AG04449 (cell line): ENCODE measurements around the gene PDE1C.

Experiments used
- CTCF ChIA-PET: fragments of 350-600 bp; formaldehyde crosslinking; extraction: SDS; loops from one replicate; lab custom pipeline; 2021; ENCODE audit warnings: antibody characterized with exemption; lab: Yijun Ruan, JAX
- POLR2A ChIA-PET: fragments of 400-600, 350-600 bp; formaldehyde crosslinking; extraction: SDS; loops from one replicate; lab custom pipeline; 2020; ENCODE audit warnings: antibody characterized with exemption, inconsistent platforms; lab: Yijun Ruan, JAX
- DNase-seq: peaks from one replicate; pipeline ENCODE4 v3.0.0-alpha.2; 2010; ENCODE audit warnings: low read depth, low spot score
- H3K4me3 ChIP-seq: 2 replicates; pipeline ENCODE4 v1.5.1; 2011; ENCODE audit warnings: low read depth, mild to moderate bottlenecking, control low read depth, low read length
- CTCF ChIP-seq: IDR thresholded peaks from one replicate; pipeline ENCODE4 v1.5.1; 2011; ENCODE audit warnings: mild to moderate bottlenecking, moderate library complexity, low read length, control low read depth, inconsistent platforms; ENCODE audit not compliant: insufficient read depth; ENCODE audit errors: missing control alignments

The PDE1C gene

DNA sequence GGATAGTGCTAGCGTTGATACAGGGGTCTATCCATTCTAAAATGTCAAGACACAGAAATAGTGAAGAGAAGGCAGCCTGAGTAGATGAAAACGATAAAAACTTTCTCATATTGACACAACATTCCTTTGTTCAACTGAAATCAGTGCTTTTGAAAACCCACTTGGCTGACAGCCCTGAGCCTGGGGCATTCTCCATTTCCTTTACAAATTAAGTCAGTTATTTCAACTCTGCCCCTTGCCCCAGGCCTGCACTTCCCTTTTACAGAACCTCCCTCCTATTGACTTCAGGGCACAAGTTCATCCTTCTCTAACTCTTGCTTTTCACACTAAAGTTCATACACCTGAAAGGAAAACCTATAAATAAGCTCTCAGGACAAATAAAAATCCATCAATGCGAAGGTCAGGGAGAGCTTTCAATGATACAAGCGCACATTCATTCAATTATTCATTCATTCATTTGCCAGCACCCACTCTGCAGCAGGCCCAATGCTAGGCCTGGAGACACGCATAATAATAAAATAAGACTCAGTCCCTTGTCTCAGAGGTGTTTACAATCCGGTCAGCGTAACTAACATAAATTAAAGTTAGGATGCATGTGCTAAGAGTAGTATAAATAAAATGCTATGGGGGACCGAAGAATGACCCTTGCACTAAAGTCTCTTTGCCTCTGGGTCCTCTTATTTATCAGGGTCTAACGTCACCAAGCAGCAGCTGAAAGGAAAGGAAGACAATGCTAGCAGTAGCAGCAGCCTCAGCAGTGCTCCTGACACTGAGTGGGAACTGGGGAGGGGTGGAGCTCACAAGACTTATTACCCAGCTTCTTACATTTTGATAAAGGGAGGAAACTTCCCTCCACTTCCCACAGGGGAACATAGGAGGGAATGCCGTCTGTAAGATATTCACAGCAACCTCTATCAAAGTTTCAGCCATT, 134.8 kb downstream of the PDE1C start:
- TF ChIP-seq CTCF, result no peak
- no peak for DNase-seq
- ChIA-PET CTCF (interaction anchor here (1.4 kb wide), 1 partner anchor 263 kb away, joined by 3 read pairs; no protein-coding TSS in a partner anchor), POLR2A (no interaction called here)
- H3K4me3 ChIP-seq, result no peak overlapping the region

- no peak for DNase-seq
- ChIA-PET CTCF (no interaction called here), POLR2A (no interaction called here)
- TF ChIP-seq CTCF, result no peak
- no peak overlapping the region for H3K4me3 ChIP-seq
Measured at GRCh38 chr7:31934551-31934950, 135.7 kb downstream of the PDE1C start.

GRCh38 chr7:31933481-31933880, 136.7 kb downstream of the PDE1C start:
- ChIA-PET CTCF (no interaction called here), POLR2A (interaction anchor here (0.5 kb wide), 1 partner anchor 195 kb away, joined by 3 read pairs; no protein-coding TSS in a partner anchor)
- TF ChIP-seq CTCF, result no peak
- H3K4me3 ChIP-seq, result no peak overlapping the region
- no peak for DNase-seq

DNA sequence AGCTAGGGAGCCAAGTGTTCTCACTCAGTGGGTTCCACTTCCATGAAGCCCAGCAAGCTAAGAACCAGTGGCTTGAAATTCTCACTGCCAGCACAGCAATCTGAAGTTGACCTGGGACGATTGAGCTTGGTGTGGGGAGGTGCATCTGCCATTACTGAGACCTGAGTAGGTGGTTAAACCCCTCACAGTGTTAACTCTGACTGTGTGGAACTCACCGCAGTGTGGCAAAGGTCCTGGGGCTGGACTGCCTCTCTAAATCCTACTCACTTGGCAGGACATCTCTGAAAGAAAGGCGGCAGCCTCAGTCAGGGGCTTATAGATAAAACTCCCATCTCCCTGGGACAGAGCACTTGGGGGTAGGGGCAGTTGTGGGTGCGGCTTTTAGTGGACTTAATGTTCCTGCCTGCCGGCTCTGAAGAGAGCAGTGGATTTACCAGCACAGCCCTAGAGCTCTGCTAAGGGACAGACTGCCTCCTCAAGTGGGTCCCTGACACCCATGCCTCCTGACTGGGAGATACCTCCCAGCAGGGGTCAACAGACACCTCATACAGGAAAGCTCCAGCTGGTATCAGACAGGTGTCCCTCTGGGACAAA, 143.1 kb downstream of the PDE1C start:
- no peak for TF ChIP-seq CTCF
- CTCF ChIA-PET, result no interaction called here
- no peak overlapping the region for H3K4me3 ChIP-seq
- no peak for DNase-seq
- POLR2A ChIA-PET, result no interaction called here

DNA sequence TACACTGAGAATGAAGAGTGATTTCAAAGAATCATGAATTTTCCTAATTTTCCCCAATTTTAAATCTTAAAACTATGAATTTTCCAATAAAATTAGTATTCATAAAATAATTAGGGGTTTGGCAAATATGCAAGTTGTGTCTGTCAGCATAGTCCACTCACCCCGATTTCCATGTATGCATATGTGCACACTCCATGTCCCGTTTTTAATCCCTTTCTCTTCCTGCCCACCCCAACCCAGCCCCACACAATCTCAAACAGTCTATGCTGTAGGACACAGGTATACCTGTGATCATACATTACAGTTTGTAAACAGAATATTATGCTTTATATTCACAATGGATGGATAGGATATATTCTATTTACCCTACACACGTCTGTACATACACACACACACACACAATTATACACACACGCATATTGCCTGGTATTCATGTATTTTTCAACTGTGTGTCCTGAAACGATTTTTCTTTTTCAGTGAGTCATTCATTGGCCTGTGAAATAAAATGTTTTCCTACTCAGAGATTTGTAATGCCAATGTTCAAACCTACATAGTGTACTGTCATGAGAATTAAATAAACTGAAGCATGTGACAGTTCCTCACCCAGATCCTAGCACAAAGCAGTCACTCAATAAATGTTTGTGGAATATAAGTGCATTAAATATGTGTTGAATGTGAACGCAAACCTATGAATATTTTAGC, 144.3 kb downstream of the PDE1C start:
- no peak for DNase-seq
- ChIA-PET CTCF (no interaction called here), POLR2A (no interaction called here)
- no peak for TF ChIP-seq CTCF
- no peak overlapping the region for H3K4me3 ChIP-seq
